Epithelial cell of esophagus (primary cell): ENCODE measurements around the gene ZNF407.
A peak's percentile ranks its signal among the peaks of the same experiment; 100 is the strongest.

Experiments used
- DNase-seq: peaks from one replicate; pipeline ENCODE4 v3.0.0; 2010; ENCODE audit warnings: low read depth
- H3K4me3 ChIP-seq: 2 replicates; pipeline ENCODE4 v1.5.1; 2011; ENCODE audit warnings: mild to moderate bottlenecking, low read length, control low read depth
- TF ChIP-seq, protein P1 (sequence below): IDR thresholded peaks from 2 replicates; pipeline ENCODE4 v1.5.1; 2011; ENCODE audit warnings: low read depth, mild to moderate bottlenecking, low read length, control low read depth, inconsistent platforms; ENCODE audit not compliant: insufficient read depth; ENCODE audit errors: missing control alignments

The ZNF407 gene

DNA sequence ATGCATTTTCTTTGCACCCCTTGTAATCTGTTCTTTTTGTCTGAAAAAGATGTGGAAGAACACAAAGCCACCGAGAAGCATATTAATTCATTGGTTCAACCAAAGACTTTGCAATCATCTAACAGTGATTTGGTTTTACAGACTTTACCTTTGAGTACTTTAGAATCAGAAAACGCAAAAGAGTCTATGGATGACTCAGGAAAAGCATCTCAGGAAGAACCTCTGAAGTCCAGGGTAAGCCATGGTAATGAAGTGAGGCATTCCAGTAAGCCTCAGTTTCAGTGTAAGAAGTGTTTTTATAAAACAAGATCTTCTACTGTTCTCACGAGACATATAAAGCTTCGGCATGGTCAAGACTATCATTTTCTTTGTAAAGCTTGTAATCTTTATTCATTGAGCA, 35.2 kb downstream of the ZNF407 start:
- H3K4me3 ChIP-seq, result no peak overlapping the region
- DNase-seq, result no peak
- TF ChIP-seq, protein P1, sequence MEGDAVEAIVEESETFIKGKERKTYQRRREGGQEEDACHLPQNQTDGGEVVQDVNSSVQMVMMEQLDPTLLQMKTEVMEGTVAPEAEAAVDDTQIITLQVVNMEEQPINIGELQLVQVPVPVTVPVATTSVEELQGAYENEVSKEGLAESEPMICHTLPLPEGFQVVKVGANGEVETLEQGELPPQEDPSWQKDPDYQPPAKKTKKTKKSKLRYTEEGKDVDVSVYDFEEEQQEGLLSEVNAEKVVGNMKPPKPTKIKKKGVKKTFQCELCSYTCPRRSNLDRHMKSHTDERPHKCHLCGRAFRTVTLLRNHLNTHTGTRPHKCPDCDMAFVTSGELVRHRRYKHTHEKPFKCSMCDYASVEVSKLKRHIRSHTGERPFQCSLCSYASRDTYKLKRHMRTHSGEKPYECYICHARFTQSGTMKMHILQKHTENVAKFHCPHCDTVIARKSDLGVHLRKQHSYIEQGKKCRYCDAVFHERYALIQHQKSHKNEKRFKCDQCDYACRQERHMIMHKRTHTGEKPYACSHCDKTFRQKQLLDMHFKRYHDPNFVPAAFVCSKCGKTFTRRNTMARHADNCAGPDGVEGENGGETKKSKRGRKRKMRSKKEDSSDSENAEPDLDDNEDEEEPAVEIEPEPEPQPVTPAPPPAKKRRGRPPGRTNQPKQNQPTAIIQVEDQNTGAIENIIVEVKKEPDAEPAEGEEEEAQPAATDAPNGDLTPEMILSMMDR, result no peak

DNA sequence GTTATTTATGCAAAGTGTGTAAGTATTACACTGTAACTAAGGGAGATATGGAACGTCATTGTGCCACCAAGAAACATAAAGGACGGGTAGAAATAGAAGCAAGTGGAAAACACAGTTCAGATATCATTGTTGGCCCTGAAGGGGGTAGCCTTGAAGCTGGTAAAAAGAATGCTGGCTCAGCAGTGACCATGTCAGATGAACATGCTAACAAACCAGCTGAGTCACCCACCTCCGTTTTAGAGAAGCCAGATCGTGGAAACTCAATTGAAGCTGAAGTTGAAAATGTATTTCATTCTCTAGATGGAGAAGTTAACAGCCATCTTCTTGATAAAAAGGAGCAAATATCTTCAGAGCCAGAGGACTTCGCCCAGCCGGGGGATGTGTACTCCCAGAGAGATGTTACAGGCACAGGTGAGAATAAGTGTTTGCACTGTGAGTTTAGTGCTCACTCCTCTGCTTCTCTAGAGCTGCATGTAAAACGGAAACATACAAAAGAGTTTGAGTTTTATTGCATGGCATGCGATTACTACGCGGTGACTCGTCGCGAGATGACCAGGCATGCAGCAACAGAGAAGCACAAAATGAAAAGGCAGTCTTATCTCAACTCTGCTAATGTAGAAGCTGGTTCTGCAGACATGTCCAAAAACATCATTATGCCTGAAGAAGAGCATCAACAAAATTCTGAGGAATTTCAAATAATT, 36.1 kb downstream of the ZNF407 start:
- TF ChIP-seq, protein P1, result no peak
- DNase-seq, result peak; percentile 65
- no peak overlapping the region for H3K4me3 ChIP-seq

DNA sequence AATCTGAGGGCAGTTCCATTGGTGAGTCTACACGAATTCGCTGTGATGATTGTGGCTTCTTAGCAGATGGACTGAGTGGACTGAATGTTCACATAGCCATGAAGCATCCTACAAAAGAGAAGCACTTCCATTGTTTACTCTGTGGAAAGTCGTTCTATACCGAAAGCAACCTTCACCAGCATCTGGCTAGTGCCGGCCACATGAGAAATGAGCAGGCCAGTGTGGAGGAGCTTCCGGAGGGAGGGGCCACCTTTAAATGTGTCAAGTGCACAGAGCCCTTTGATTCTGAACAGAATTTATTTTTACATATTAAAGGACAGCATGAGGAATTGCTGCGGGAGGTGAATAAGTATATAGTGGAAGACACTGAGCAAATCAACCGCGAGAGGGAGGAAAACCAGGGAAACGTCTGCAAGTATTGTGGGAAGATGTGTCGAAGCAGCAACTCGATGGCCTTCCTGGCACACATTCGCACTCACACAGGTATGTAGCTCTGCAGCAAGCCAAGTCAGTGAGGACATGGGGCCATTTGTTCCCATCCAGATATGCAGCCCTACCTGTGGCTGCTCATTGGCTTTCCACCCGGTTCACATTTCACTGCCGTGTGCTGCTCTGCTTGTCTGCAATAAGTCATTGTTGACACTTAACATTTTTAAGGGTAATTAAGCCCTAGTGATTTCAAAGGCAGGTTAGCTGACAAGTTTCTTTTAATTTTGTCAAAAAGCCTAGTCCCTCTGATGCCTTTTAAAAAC, 37.7 kb downstream of the ZNF407 start:
- H3K4me3 ChIP-seq, result no peak overlapping the region
- DNase-seq, result no peak
- TF ChIP-seq, protein P1, result no peak

DNA sequence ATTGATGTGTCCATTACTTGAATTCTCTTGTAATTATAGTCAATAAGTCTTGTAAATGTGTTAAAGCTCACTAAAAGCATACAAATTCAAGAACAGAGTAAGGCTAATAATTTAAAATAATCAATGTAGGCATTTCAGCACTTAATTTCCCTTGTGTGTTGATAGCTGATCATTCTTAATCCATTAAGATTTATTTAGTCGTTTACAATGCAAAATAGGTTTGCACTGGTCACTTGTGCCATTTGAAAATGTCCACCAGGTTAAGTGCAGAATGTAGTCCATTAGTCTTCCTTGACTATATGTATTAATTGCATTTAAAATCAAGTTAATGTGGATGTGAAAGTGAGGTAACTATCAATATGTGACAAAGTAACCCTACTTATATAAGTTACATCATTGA, 39.4 kb downstream of the ZNF407 start:
- TF ChIP-seq, protein P1, result no peak
- H3K4me3 ChIP-seq, result no peak overlapping the region
- DNase-seq, result no peak

DNA sequence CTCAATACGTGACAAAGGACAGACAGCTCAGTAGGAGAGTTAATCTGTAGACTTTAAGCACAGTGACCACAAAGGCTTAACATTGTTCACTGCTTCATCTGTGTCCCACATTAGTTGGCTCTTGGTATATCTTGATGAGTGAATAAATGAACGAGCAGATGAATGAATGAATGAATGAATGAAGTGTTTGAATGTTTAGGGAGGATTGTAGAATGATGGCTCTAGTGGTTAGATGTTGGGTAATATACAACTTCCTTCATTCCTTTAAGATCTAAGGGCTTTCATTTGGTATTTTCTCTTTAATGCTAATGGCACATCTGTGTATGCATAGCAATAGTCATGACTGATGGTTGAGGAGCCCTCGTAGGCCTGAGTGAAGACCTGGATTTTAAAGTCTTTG, 40.5 kb downstream of the ZNF407 start:
- DNase-seq, result no peak
- TF ChIP-seq, protein P1, result no peak
- no peak overlapping the region for H3K4me3 ChIP-seq

DNA sequence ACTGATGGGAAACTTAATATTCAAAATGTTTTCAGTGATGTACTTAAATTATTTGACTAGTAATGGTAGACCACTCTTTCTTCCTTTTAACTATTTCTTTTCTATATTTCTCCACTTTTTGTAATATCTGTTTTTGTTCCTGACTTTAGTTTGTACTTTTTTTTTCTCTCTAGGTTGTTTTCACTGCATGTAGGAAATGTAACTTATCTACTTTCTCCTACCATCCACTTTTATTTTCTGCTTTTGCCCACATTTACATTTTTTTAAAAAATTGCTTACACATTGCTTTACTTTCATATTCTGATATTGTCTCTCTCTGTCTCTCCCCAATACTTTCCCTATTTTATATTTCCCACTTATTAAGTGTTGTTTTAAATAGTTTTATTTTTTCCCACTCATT, 47.0 kb downstream of the ZNF407 start:
- H3K4me3 ChIP-seq, result no peak overlapping the region
- DNase-seq, result no peak
- TF ChIP-seq, protein P1, result no peak

DNA sequence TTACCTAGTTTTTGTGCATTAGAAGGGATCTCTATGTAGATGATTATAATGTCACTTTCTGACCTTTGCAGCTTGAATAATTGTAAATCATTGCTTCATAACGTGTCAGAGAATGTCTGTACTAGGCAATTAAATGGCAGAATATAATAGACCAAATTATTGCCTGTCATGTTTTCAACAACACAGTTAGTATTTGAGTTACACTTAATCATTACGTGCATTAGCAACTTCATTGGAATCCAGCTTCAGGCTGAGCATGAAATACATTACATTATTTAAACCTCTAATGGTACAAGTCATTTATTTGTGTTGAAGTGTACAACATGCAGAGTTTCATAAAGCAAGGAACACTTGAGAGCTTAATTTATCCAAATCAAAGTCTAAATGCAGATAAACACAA, 48.0 kb downstream of the ZNF407 start:
- H3K4me3 ChIP-seq, result no peak overlapping the region
- peak; percentile 31 for DNase-seq
- TF ChIP-seq, protein P1, result no peak
